Fibroblast of pulmonary artery (primary cell): Measurements from ENCODE around the gene EHBP1L1.

ENCODE experiments used
- DNase-seq: peaks from one replicate; pipeline ENCODE4 v3.0.0-alpha.2; 2010; ENCODE audit warnings: low read depth
- H3K4me3 ChIP-seq: replicated peaks from 2 replicates; pipeline ENCODE4 v1.5.1; 2011; ENCODE audit warnings: low read depth, mild to moderate bottlenecking, control low read depth, low read length, moderate library complexity
- CTCF ChIP-seq: IDR thresholded peaks from 2 replicates; pipeline ENCODE4 v1.5.1; 2011; ENCODE audit warnings: mild to moderate bottlenecking, control low read depth, low read length, inconsistent platforms; ENCODE audit errors: missing control alignments

The EHBP1L1 gene

GRCh38 chr11:65618763-65619162, 42.9 kb downstream of the EHBP1L1 start:
- H3K4me3 ChIP-seq = no peak overlapping the region
- no peak for DNase-seq
- TF ChIP-seq CTCF = no peak

- no peak for TF ChIP-seq CTCF
- H3K4me3 ChIP-seq = no peak overlapping the region
- DNase-seq = no peak
These were observed 43.6 kb downstream of the EHBP1L1 start for GRCh38 chr11:65619281-65619928.

DNA sequence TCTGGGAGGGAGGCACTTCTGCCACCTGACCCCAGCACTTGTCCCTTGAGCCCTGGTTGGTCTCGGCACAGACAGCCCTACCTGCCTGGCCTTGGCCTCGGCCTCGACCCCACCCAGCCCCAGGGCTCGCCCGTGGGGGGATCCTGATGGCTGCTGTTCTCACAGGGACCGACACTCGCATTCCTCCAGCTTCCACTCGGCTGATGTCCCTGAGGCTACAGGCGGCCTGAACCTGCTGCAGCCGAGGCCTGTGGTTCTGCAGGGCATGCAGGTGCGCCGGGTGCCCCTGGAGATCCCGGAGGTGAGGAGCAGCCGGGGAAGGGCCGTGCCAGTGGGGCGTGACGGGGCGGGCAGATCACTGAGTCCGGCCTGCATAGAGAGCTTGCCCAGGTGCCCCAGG, 44.8 kb downstream of the EHBP1L1 start:
- no peak overlapping the region for H3K4me3 ChIP-seq
- no peak for DNase-seq
- no peak for TF ChIP-seq CTCF

- TF ChIP-seq CTCF = no peak
- no peak overlapping the region for H3K4me3 ChIP-seq
- no peak for DNase-seq
These were observed 45.6 kb downstream of the EHBP1L1 start for GRCh38 chr11:65621460-65621859.

GRCh38 chr11:65622011-65622410, 46.2 kb downstream of the EHBP1L1 start:
- H3K4me3 ChIP-seq = no peak overlapping the region
- no peak for DNase-seq
- TF ChIP-seq CTCF = no peak

DNA sequence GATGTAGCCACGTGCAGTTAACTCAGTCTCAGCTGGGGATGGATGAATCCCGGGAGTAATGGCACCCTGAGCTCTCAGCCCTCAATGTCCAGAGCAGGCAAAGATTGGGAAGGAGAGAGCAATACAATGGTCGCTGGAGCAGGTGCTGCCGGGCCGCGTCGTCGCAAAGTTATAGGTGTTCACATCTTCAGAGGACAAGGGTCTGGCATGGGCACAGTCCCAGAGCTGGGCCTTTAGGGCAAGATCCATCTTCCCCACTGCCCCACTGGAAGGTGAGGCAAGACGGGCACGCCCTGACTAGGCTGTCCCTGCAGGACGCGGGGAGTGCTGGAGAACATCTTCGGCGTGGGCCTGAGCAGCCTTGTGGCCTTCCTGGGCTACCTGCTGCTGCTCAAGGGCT, 47.3 kb downstream of the EHBP1L1 start:
- no peak overlapping the region for H3K4me3 ChIP-seq
- no peak for TF ChIP-seq CTCF
- DNase-seq = no peak
